GM12874 (cell line): Measurements from ENCODE around the gene GJD3.

Experiments
- TF ChIP-seq, protein P1 (sequence below): IDR thresholded peaks from 2 replicates; pipeline ENCODE4 v1.5.1; 2011; ENCODE audit warnings: low read depth, mild to moderate bottlenecking, control low read depth, low read length, moderate library complexity; ENCODE audit not compliant: insufficient read depth

GJD3 gene

DNA sequence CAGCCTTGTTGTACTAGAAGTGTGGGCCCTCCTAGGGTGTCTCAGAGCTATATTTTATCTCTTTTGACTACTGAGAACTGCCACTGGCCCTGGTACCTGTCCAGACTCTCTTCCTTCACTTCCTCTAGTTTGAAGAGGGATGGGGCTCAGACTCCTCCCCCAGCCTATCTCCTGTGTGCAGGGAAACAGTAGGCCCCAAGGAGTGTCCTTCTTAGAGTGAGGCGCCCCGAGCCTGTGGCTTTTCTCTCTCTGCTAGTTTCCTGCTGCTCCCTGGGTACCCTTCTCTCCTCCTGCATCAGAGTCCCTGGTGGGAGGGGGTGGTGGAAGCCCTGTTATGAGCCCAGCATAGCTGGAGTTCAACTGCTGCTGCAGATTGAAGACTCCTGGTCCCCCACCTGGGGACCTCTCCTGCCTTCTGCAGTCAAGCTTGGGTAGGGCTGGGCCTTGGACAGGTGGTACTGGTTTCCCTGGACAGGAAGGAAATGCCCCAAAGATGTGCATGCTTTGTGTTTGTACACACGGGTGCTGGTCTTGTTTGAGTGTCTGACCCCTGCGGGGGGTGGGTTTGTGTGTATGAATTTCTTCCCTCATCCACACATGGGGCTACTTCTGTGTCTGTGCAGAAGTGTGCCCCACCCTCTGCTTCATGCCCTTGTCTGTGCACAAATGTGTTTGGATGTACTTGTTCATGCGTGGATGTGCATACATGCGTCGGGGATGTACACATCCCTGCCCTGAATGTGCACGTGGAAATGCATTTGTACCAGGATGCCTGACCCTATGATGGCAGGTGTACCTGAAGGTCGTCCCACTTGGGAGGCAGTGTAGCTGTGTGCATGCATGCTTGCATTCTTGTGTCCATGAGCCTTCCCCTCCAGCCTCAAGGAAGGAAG lies 48.6 kb downstream of the GJD3 start:
- TF ChIP-seq, protein P1, sequence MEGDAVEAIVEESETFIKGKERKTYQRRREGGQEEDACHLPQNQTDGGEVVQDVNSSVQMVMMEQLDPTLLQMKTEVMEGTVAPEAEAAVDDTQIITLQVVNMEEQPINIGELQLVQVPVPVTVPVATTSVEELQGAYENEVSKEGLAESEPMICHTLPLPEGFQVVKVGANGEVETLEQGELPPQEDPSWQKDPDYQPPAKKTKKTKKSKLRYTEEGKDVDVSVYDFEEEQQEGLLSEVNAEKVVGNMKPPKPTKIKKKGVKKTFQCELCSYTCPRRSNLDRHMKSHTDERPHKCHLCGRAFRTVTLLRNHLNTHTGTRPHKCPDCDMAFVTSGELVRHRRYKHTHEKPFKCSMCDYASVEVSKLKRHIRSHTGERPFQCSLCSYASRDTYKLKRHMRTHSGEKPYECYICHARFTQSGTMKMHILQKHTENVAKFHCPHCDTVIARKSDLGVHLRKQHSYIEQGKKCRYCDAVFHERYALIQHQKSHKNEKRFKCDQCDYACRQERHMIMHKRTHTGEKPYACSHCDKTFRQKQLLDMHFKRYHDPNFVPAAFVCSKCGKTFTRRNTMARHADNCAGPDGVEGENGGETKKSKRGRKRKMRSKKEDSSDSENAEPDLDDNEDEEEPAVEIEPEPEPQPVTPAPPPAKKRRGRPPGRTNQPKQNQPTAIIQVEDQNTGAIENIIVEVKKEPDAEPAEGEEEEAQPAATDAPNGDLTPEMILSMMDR: no peak

DNA sequence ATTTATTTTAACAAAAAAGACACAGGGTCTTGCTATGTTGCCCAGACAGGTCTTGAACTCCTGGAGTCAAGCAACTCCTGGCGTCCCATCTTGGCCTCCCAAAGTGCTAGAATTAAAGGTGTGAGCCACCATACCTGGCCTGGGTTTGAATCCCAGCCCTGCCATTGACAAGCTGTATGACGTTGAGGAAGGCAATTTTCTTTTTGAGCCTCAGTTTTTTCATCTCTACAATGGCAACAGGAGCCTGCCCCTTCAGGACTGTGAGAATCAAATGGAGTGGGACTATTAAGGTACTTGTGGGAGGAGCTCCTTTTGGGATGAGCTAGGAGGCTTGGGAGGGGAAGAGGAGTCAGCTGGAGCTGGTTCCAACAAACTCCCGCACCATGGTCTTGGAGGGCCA lies 49.3 kb downstream of the GJD3 start:
- TF ChIP-seq, protein P1: no peak

DNA sequence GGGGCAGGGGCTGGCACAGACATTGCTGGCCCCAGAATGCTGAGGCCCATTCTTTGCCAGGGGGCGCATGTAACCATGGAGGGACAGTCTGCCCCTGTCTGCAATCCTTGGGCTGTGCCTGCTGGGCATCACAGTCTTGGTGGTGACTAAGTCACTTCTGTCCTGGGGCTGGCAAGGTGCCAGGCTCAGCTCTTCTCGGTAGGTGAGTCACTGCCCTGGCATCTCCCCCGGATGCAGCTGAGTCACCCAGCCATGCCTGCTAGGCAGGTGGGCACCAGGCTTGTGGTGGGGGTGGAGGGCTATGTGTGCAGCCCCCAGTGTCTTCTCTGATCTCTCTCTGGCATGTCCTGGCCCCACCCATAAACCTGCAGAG lies 50.0 kb downstream of the GJD3 start:
- TF ChIP-seq, protein P1: no peak

DNA sequence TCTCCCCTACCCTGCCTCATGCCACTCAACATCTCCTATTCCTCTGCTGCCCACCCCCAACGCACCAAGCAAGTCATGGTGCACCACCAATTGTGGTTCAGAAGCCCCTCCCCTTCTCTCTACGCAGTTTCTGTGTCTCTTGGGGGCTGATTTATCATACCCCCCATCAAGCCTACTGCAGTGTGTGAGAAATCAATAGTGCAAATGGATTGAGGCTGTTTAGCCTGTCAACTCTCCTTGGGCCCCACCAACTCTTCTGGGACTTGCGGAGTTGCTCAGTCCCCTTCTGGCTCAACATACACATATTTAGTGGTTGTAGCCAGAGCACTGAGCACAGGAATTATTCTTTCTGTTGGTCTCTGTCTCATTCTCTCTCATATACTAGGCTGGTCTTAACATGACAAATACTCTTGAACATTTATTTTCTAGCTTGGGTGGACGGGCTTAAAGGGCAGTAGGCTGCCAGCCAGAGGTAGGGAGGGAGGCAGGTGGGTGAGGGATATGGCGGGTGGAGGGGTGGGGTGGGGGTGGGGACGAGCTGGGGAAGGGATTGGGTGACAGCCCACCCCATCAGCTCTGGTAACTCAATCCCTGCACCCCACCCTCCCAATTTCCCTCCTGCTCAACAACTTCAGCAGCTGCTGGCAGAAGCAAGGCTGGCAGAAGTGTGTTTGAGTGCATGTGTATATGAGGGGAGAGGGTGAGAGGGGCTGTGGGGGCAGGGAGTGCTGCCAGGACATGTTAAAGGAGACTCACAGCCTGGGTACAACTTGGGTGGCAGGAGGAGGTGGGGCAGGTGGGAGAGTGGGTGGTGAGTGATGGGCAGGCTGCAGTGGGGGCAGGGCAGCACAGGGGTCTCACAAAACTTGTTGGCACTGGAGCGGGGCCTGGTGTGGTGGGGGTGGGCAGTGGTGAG lies 50.6 kb downstream of the GJD3 start:
- TF ChIP-seq, protein P1: no peak
